ENCODE data around the gene MYO15A.
"Not testable (repeated sequence)": the region's sequence is repeated elsewhere in the genome, so short reads cannot be mapped to it uniquely, and the experiment has no call there.

The MYO15A gene

GRCh38 chr17:18186627-18186982 lies 78.0 kb downstream of the MYO15A start:
- DNase-seq: no peak

DNA sequence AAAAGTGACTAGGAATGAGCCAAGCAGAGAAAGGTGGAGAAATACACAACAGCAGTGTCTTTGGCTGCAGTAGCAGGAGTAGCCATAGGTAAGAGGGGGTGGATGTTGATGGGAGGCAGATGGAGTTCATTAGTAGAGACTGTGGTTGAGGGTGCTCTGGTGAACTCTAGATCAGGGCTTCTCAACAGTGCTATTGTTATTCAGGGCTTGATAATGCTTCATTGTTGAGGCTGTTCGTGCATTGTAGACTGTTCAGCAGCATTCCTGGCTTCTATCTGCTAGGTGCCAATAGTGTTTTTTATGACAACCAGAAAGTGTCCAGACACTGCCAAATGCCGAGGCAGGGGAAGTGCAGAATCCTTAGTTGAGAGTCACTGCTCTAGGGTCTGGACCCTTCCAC lies 78.7 kb downstream of the MYO15A start:
- no peak for DNase-seq

DNA sequence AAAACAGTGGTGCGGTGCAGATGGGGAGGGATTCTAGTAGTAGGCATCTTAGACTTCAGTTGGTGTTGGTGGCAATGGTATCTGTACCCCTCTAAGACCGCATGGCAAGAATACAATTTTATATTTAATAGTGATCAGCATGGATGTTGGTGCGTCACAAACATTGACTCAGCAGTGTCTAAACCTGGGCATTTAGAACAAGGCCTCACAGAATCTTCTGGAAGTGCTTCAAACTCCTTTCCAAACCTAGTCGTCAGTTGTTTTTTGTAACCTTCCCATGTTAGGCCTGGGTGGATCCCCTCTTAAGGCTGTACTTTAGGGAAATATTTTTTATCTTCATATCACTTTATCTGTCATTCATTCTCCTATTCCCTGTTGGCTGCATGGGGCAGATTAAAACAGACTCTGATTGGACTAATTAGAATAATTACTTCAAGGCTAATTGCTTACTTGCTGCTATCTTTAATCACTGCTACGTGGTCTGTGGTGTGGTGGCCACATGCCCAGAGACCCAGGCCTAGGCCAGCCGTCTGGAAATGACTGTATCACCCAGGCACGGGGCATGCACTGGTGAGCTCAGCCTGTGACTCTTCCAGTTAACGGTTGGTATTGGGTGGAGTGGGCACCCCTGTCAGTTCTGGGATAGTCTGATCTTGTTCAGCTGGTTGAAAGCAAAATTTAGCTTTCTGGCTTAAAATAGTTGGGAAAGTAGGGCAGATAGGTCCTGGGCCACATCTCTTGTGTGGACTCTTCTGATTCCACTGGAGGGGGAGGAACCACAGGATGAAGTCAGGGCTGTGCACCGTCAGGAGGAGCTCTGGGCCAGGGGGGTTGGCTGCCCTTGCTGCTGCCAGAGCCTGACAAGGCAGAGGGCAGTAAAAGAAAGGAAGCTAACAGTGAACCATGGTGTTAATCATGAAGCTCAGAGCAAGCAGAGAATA lies 79.5 kb downstream of the MYO15A start:
- no peak for DNase-seq

DNA sequence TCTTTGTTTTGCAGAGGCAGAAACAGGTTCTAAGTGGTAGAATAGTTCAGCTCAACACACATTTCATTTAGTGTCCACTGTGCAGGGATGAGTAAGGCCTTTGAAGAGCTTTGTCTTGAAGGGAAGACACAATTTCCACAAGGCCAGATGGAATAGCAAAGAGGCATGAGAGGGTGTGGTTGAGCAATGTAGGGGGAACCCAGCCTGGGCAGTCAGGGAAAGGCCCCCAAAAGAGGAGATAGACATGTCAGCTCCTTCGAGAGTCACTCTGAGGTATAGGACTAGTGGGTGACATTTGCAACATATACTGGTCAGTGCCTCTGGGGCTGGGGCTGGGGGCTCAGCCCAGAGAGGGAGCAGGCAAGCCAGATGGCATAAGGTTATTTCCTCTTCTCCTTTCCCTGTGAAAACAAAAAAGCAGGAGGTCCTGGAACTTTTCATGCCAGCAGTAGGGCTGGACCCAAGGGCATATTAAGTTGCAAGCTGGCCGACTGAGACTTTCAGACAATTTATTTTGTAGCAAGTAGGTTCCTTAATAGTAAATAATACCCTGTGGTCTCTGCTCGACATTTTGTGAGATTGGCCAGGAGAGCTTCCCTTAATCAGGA lies 82.2 kb downstream of the MYO15A start:
- DNase-seq: no peak

DNA sequence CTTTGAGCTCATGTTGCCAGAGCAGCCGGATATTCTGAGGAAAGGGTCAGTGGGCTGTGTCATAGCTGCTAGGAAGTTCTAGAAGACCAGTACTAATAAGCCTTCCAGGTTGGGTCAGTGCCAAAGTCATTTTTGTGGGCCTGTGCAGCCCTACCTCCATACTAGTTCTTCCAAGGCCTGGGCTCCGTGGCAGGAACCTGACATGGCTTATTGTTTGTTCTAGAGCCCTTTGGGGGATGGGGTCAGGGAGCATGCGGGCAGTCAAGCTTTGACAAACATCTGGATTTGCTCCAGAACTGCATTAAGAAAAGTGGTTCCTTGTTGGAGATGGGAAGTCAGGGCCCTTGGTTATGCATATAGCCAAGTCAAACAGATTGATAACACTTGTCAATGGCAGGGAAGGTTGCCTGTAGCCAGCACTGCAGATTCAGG lies 82.7 kb downstream of the MYO15A start:
- no peak for DNase-seq

DNA sequence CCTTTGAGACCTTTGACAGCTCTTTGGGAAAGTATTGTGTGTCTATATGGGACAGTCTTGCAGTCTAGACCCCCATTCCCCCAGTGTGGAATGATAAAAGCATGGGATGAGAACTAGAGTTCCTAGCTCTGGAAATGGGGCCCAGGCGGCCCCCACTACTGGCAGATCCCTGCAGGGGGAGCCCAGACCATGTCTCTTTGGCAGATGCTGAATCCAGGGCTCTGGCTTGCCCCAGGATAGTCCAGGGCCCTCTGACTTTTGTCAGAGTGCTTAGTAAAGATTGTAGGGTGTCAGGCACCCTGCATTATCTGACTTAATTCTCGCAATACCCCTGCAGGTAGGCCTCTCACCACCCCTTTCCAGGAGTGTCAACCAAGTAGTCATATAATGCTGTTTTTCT lies 83.4 kb downstream of the MYO15A start:
- DNase-seq: no peak

DNA sequence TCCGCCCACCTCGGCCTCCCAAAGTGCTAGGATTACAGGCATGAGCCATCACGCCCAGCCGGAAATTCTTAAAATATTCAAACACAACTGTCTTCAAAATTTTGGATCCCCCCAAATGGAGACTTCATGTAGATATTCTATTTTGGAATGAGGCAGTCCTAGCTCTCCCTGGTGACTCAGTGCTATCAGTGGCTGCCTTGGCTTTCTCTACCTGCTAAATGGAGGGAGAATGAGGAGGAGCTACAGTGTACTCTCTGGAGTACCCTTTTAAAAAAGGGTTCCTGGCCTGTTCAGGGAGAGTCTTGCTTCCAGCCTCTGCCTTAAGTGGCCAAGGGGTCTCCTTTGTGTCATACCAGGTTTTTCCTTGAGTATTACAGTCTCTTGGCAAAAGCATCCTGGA lies 85.8 kb downstream of the MYO15A start:
- DNase-seq: no peak

- DNase-seq: no peak
These were observed 86.2 kb downstream of the MYO15A start for GRCh38 chr17:18194804-18195203.

DNA sequence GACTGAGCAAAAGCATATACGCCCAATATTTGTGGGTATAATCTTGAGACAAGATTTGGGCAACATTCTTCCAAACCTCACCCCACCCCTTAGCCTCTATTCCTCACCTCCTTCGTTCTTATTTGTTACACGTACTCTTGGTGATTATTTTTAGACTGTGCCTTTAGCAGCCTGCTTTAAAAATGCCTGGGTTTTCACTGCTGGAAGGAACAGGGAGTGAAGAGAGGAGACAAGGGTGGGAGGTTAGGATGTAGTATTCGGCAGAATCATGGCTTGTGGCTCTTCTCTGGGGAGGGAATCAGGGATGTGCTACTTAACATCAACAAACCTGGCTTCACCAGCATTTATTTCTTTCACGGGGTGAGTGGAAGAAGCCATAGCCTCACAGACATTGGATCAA lies 86.7 kb downstream of the MYO15A start:
- DNase-seq: no peak

GRCh38 chr17:18197535-18198194 lies 89.1 kb downstream of the MYO15A start:
- DNase-seq: no peak

DNA sequence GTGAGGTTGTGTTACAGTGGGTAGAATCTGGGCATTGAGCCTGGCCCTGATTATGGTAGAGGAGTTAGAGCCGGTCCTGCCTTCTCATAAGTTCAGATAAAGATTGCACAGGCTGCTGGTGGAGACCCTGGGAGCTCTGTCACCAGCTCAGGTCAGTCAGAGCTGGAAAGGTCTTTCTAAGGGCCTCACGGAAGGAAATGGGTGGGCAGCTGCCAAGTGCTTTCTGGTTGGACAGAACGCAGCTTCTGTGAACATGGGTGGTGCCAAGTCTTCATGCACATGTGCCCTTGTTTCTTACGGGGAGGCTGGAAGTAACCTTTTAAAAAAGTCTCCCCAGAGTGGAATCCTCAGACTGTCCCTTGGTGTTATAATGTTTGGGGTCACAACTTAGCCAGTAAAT lies 90.0 kb downstream of the MYO15A start:
- DNase-seq: no peak

DNA sequence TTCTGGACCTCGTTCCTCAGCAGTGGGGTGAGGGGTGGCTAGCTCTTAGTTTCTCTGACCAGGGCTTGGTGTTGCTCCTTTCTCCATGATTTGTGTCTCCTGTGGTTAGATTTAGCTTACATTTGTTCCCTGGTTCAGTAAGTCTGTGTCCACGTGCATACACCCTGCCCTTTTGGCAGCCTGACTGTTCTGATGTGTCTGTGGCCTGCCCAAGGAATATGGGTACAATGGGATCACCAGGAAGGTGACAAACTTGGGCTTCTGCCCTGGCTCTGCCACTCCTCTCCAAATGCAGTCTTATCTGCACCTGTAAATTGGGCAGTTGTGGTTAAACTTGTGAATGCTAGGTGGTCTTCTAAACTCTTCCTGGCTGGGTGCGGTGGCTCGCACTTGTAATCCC lies 92.6 kb downstream of the MYO15A start:
- no peak for DNase-seq

GRCh38 chr17:18203308-18203707 lies 94.8 kb downstream of the MYO15A start:
- DNase-seq: no peak

- DNase-seq: no peak
These were observed 97.3 kb downstream of the MYO15A start for GRCh38 chr17:18205861-18206260.

DNA sequence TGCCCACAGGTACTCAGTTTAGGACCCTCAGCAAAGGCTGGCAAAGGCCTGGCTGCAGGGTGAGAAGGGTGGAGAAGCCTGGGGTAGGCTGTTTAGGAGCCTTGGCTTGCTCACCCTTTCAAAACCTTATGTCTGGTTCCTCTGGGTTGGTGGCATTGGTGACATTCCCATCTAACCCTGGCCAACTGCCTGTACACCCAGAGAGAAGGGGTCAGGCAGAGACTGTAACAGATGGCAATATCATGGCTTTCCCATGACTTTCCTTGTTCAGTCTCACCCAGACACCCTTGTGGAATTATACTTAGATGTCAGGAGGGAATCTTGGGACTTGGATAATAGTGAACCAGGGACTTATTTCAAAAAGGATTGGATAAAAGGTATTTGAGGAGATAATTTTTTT lies 98.4 kb downstream of the MYO15A start:
- DNase-seq: no peak

DNA sequence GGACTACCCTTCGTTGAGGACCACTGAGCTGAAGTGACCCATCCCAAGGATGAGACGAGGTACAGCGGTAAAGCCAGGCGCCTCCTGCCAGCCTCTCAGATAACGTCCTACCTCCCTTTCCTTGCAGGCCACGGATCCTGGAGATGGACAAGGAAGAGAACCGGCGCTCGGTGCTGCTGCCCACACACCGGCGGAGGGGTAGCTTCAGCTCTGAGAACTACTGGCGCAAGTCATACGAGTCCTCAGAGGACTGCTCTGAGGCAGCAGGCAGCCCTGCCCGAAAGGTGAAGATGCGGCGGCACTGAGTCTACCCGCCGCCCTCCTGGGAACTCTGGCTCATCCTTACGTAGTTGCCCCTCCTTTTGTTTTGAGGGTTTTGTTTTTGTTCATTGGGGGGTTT lies 99.5 kb downstream of the MYO15A start:
- DNase-seq: no peak

DNA sequence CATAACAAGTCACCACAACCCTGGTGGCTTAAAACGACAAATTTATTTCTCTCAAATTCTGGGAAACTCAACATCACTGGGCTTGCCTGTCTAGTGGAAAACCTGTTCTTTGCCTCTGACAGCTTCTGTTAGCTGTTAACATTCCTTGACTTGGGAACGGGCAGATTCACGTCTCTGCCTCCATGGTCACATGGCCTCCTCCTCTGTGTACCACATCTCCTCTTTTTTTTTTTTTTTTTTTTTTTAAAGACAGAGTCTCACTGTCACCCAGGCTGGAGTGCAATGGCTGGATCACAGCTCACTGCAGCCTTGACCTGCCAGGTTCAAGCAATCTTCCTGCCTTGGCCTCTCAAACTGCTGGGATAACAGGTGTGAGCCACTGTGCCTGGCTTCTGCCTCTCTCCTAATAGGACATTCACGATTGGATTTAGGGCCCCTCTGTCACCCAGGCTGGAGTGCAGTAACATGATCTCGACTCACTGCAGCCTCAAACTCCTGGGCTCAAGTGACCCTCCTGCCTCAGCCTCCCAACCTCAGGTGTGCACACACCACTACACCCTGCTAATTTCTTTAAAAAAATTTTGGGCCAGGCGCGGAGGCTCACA lies 105.2 kb downstream of the MYO15A start:
- DNase-seq: no peak

- DNase-seq: not testable (repeated sequence)
These were observed 108.3 kb downstream of the MYO15A start for GRCh38 chr17:18216906-18217305.

GRCh38 chr17:18217412-18218015 lies 109.0 kb downstream of the MYO15A start:
- peak; percentile 52 for DNase-seq

DNA sequence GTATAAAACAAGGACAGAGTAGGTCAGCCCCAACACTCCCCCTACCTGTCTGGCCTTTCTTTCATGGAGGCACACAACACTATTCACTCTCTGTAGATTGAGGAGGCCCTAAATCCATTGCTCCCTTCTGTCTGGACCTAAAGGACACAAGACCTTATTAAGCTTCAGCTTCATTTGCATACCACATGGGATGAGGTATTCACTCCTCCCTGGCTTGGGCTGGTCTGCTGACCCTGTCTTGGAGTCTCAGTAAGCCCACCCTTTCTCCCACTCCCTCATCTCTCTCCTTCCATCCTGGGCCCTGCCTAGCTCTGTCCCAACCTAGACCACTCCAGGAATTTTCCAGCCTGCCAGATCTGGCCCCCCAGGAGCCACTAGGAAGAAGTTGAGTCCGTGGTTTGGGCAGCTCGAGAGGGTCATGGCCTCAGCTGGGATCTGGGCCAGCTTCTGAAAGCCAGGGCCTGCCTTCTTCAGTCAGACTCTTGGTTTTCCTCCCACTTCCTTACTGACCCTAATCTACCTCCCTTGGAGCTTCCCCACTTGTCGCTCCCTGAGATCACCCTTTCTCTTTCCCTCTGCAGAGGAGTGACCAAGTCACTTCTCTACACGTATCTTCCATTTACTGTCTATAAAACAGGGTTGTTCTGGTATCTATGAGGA lies 110.3 kb downstream of the MYO15A start:
- no peak for DNase-seq

DNA sequence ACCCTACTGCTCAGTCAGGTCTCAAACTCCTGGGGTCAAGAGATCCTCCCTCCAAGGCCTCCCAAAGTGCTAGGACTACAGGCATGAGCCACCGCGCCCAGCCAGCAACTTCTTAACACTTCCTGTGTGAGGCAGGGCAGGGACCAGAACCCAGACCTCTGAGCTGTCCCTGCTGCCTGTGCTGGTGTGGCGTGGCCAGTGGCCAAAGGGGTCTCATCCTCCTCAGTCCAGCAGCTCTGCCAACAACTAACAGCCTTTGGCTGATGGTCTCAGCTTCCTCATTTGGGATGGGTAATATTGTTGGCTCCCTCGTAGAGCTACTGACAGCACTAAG lies 115.5 kb downstream of the MYO15A start:
- DNase-seq: no peak

- no peak for DNase-seq
These were observed 116.0 kb downstream of the MYO15A start for GRCh38 chr17:18224387-18225120.

Data from central memory CD4-positive, alpha-beta T cell (primary cell).